Measurements from ENCODE around the gene GPR158. TPM values are rescaled to one million over a fixed set of nuclear protein-coding genes. Genes with fewer than 3 reads are reported as not detected.

GPR158 gene
- total RNA-seq, 2 donors from 2014 or later = not detected

GRCh38 chr10:25483999-25484398, 309.2 kb downstream of the GPR158 start:
- Histone ChIP-seq H3K4me1 (no peaks in the 10 kb centered on the region), H3K4me3 (no peak overlapping the region), H3K9me3 (peaks cover 0 to 9% of the 10 kb centered on the region in 2 donors)

GRCh38 chr10:25487266-25487665, 312.5 kb downstream of the GPR158 start:
- TF ChIP-seq CTCF (IDR thresholded peaks at IDR 0.05) = no peak
- peaks cover 0 to 9% of the 10 kb centered on the region in 2 donors for H3K9me3 ChIP-seq
- H3K27ac ChIP-seq = no peak overlapping the region

More at GRCh38 chr10:25483999-25484398, 309.2 kb downstream of the GPR158 start:
- Histone ChIP-seq H3K27me3 (no peaks in the 10 kb centered on the region), H3K27ac (no peak overlapping the region), H3K36me3 (no peaks in the 10 kb centered on the region)
- TF ChIP-seq CTCF (IDR thresholded peaks at IDR 0.05) = no peak
- DNase-seq (ENCODE audit: low spot score) = no peak

GRCh38 chr10:25492040-25492439, 317.2 kb downstream of the GPR158 start:
- no peaks in the 10 kb centered on the region for H3K9me3 ChIP-seq
- H3K4me3 ChIP-seq = no peak overlapping the region
- no peaks in the 10 kb centered on the region for H3K36me3 ChIP-seq
- H3K4me1 ChIP-seq = peaks cover 0 to 5% of the 10 kb centered on the region in 2 donors
- TF ChIP-seq CTCF (IDR thresholded peaks at IDR 0.05) = no peak
- H3K27me3 ChIP-seq = no peaks in the 10 kb centered on the region
- DNase-seq (ENCODE audit: low spot score) = no peak
- no peak overlapping the region for H3K27ac ChIP-seq

More at GRCh38 chr10:25487266-25487665, 312.5 kb downstream of the GPR158 start:
- no peak for DNase-seq (ENCODE audit: low spot score)
- Histone ChIP-seq H3K4me1 (no peaks in the 10 kb centered on the region), H3K4me3 (no peak overlapping the region), H3K36me3 (no peaks in the 10 kb centered on the region), H3K27me3 (no peaks in the 10 kb centered on the region)

GRCh38 chr10:25492680-25493079, 317.9 kb downstream of the GPR158 start:
- DNase-seq (ENCODE audit: low spot score) = no peak
- H3K4me3 ChIP-seq = no peak overlapping the region
- no peaks in the 10 kb centered on the region for H3K27me3 ChIP-seq
- peaks cover 0 to 9% of the 10 kb centered on the region in 2 donors for H3K4me1 ChIP-seq
- H3K36me3 ChIP-seq = no peaks in the 10 kb centered on the region
- no peak for TF ChIP-seq CTCF (IDR thresholded peaks at IDR 0.05)
- peak overlapping the region in 1 of 2 donors; percentile 11 for H3K27ac ChIP-seq
- no peaks in the 10 kb centered on the region for H3K9me3 ChIP-seq

GRCh38 chr10:25493122-25493893, 318.5 kb downstream of the GPR158 start:
- H3K36me3 ChIP-seq = no peaks in the 10 kb centered on the region
- TF ChIP-seq CTCF (IDR thresholded peaks at IDR 0.05) = no peak

More at GRCh38 chr10:25493122-25493893, 318.5 kb downstream of the GPR158 start:
- no peak for DNase-seq (ENCODE audit: low spot score)
- Histone ChIP-seq H3K27ac (peak overlapping the region in 1 of 2 donors; percentile 11), H3K4me3 (no peak overlapping the region), H3K27me3 (no peaks in the 10 kb centered on the region), H3K9me3 (no peaks in the 10 kb centered on the region), H3K4me1 (peaks cover 0 to 9% of the 10 kb centered on the region in 2 donors)

Data from right atrium auricular region (tissue), 2 donors.